Endothelial cell of umbilical vein (primary cell): ENCODE measurements around the gene SAMD9L. TPM values are rescaled to one million over a fixed set of nuclear protein-coding genes. Genes with fewer than 3 reads are reported as not detected.
A peak's percentile ranks its signal among the peaks of the same experiment; 100 is the strongest.

Experiments used
- BruUV-seq: library from RNA; stranded (reverse); fragments of 400-500 nt; replicated peaks from 2 replicates; lab custom pipeline; 2021; lab: Mats Ljungman, UMichigan
- CTCF ChIA-PET: fragments of 300-600, 350-600 bp; sonication (Branson Sonifier 250); formaldehyde crosslinking; loops from one replicate; lab custom pipeline; 2021; ENCODE audit warnings: antibody characterized with exemption, inconsistent platforms; lab: Charles Lee
- POLR2A ChIA-PET: fragments of 300-600, 350-600 bp; sonication (Branson Sonifier 250); formaldehyde crosslinking; loops from one replicate; lab custom pipeline; 2021; ENCODE audit warnings: antibody characterized with exemption, inconsistent platforms; lab: Charles Lee
- DNase-seq: peaks from one replicate; pipeline ENCODE4 v3.0.0-alpha.2; 2011; ENCODE audit warnings: low read depth, low spot score
- FAIRE-seq: peaks from 2 replicates; lab custom pipeline; 2011; peaks lifted over from hg19 to GRCh38; lab: Jason Lieb, UNC
- H2AFZ ChIP-seq: 2 replicates; pipeline ENCODE4 v1.6.0; 2012; ENCODE audit warnings: low read depth, low read length, control low read depth, inconsistent platforms
- H3K27ac ChIP-seq: 2 replicates; pipeline ENCODE4 v1.5.1; 2011; ENCODE audit warnings: low read depth, mild to moderate bottlenecking, control low read depth, low read length, moderate library complexity; ENCODE audit not compliant: insufficient read depth
- H3K27me3 ChIP-seq, 2 experiments: 2 replicates each; pipeline versions ENCODE4 v1.6.0 to v1.6.1; 2011; ENCODE audit warnings: low read length in 2 of 2, mixed read lengths in 1 of 2; ENCODE audit not compliant: control insufficient read depth in 2 of 2, insufficient read depth in 2 of 2
- H3K36me3 ChIP-seq, 2 experiments: 2 replicates in 1 of 2; 3 replicates in 1 of 2; pipeline ENCODE4 v1.5.1; 2011; ENCODE audit warnings: low read length in 2 of 2, mild to moderate bottlenecking in 1 of 2, moderate library complexity in 1 of 2; ENCODE audit not compliant: control insufficient read depth in 2 of 2, insufficient read depth in 2 of 2; ENCODE audit errors: extremely low read depth in 1 of 2
- H3K4me1 ChIP-seq: 3 replicates; pipeline ENCODE4 v1.5.1; 2011; ENCODE audit warnings: mild to moderate bottlenecking, low read length; ENCODE audit not compliant: control insufficient read depth, insufficient read depth; ENCODE audit errors: extremely low read depth
- H3K4me2 ChIP-seq: 2 replicates; pipeline ENCODE4 v1.6.1; 2011; ENCODE audit warnings: low read length, control low read depth, mixed read lengths; ENCODE audit not compliant: insufficient read depth
- H3K4me3 ChIP-seq, 3 experiments: fragments of 200-600 bp in 1 of 3; sonication (generic), shearing (Covaris generic) in 1 of 3; replicated peaks in 1 of 3; 2 replicates each; pipeline ENCODE4 v1.5.1; 2011 to 2016; ENCODE audit warnings: control low read depth in 3 of 3, low read length in 3 of 3, mild to moderate bottlenecking in 2 of 3, inconsistent platforms in 1 of 3, low read depth in 1 of 3, moderate library complexity in 1 of 3; ENCODE audit not compliant: insufficient read depth in 1 of 3
- H3K79me2 ChIP-seq: 2 replicates; pipeline ENCODE4 v1.6.0; 2012; ENCODE audit warnings: low read length, inconsistent platforms; ENCODE audit not compliant: control insufficient read depth, insufficient read depth
- H3K9ac ChIP-seq: replicated peaks from 2 replicates; pipeline ENCODE3; 2011; ENCODE audit warnings: low read length, control low read depth; ENCODE audit not compliant: insufficient read depth; ENCODE audit errors: extremely low read depth
- H3K9me1 ChIP-seq: replicated peaks from 3 replicates; pipeline ENCODE4 v1.6.0; 2011; ENCODE audit warnings: mild to moderate bottlenecking, low read length; ENCODE audit not compliant: control insufficient read depth, insufficient read depth; ENCODE audit errors: extremely low read depth
- H3K9me3 ChIP-seq: replicated peaks from 2 replicates; pipeline ENCODE4 v1.5.1; 2012; ENCODE audit warnings: low read length, inconsistent platforms; ENCODE audit not compliant: control insufficient read depth, insufficient read depth
- H4K20me1 ChIP-seq: replicated peaks from 2 replicates; pipeline ENCODE3; 2011; ENCODE audit warnings: mild to moderate bottlenecking, low read length; ENCODE audit not compliant: control insufficient read depth, insufficient read depth; ENCODE audit errors: extremely low read depth
- EZH2 ChIP-seq: IDR thresholded peaks from 2 replicates; pipeline ENCODE4 v1.6.1; 2012; ENCODE audit warnings: borderline replicate concordance, low read depth, mild to moderate bottlenecking, moderate library complexity, low read length, inconsistent platforms; ENCODE audit not compliant: severe bottlenecking
- FOS ChIP-seq: IDR thresholded peaks from 2 replicates; pipeline ENCODE4 v1.6.1; 2011; ENCODE audit warnings: mild to moderate bottlenecking, low read length, moderate library complexity, borderline replicate concordance; ENCODE audit not compliant: insufficient read depth
- GATA2 ChIP-seq: IDR thresholded peaks from 2 replicates; pipeline ENCODE4 v1.7.0; 2011; ENCODE audit warnings: low read depth, mild to moderate bottlenecking, moderate library complexity, mixed read lengths, low read length; ENCODE audit not compliant: insufficient read length, insufficient read depth
- JUN ChIP-seq: IDR thresholded peaks from 2 replicates; pipeline ENCODE4 v1.6.1; 2011; ENCODE audit warnings: borderline replicate concordance, low read depth; ENCODE audit not compliant: insufficient read length, insufficient read depth
- MAX ChIP-seq: IDR thresholded peaks from 2 replicates; pipeline ENCODE4 v1.6.1; 2011; ENCODE audit not compliant: insufficient read depth, insufficient read length
- MYC ChIP-seq: IDR thresholded peaks from one replicate; pipeline ENCODE4 v1.6.1; 2011; ENCODE audit warnings: mild to moderate bottlenecking, low read depth, low read length
- POLR2A ChIP-seq: IDR thresholded peaks from 2 replicates; pipeline ENCODE4 v1.6.1; 2012; ENCODE audit warnings: low read depth, mild to moderate bottlenecking, control low read depth, low read length
- POLR2AphosphoS5 ChIP-seq: IDR thresholded peaks from 2 replicates; pipeline ENCODE4 v1.6.1; 2012; ENCODE audit warnings: low read depth, mild to moderate bottlenecking, control low read depth, low read length, moderate library complexity; ENCODE audit not compliant: insufficient read depth
- dilution Hi-C: fragments of 300-500 bp; cut with MboI; formaldehyde crosslinking; loops from one replicate; pipeline ENCODE4 v1.15.0; 2019; ENCODE audit warnings: low sequenced_read_pairs; ENCODE audit not compliant: extremely low pct_ligation_motif_present
- intact Hi-C: fragments of 100-400 bp; cut with micrococcal nuclease; formaldehyde crosslinking; loops from one replicate; pipeline ENCODE4 v1.10.0; 2022
- polyA plus RNA-seq, 4 experiments: library from polyadenylated mRNA; depleted of rRNA in 3 of 4; stranded (reverse) in 3 of 4; unstranded in 1 of 4; fragments of >200 nt; gene quantifications; 2 replicates each; pipeline versions ENCODE4 v1.2.1 to v1.2.3, GENCODE V29; 2011 to 2012; ENCODE audit warnings: missing spikeins in 1 of 4
- total RNA-seq: library from RNA; stranded (reverse); gene quantifications from 2 replicates; pipeline ENCODE4 v1.2.3, GENCODE V29; 2021
- TF ChIP-seq, protein P1 (sequence below), 2 donors: IDR thresholded peaks; 1 replicate in 1 of 2; 2 replicates in 1 of 2; pipeline ENCODE4 v1.5.1; 2011; ENCODE audit warnings: low read length in 2 of 2, mild to moderate bottlenecking in 2 of 2, moderate library complexity in 2 of 2, control low read depth in 1 of 2, inconsistent platforms in 1 of 2, low read depth in 1 of 2; ENCODE audit not compliant: insufficient read depth in 1 of 2; ENCODE audit errors: extremely low read depth in 1 of 2

Gene SAMD9L
- total and polyA plus RNA-seq, 2 donors (not counting 3 experiments of a cell fraction or from before 2014, with no cell fraction given), result 2.7 to 14.9 TPM

DNA sequence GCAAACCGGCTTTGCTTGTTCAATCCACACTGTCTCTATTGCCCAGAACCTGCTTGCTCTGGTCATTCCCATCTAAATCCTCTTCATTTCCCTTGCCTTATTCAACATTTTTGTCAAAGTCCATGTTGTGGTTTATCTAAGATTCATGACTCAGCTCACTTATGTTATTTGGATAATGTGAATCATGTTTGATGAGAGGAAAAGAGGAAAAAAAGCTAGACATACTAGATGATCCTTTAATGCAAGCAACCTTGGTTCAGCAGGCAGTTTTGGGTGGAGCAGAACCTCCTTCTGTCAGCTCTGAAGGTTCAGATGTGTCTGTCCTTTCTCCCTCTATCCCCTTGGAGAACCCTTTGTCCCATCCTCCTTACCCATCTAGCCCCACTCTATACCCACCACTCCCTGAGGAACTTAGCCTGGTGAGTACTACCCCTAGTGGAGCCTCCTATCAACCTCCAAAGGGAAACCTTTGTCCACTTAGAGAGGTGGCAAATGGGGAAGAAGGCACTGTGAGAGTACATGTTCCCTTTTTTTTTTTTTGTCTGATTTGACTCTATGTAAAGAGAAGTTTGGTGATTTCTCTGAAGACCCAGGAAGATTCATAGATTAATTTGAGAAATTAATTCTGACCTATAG is 2.1 kb upstream of the SAMD9L start:
- FAIRE-seq, result no peak
- dilution Hi-C loops (no loop called here), intact Hi-C loops (no loop called here)
- H3K4me1 ChIP-seq, result peaks cover 20% of the 10 kb centered on the region
- H3K9me3 ChIP-seq, result no peaks in the 10 kb centered on the region
- no peak overlapping the region for H3K9ac ChIP-seq
- no peak overlapping the region for H3K4me2 ChIP-seq
- H4K20me1 ChIP-seq, result no peaks in the 10 kb centered on the region
- H3K27me3 ChIP-seq, result no peaks in the 10 kb centered on the region
- no peaks in the 10 kb centered on the region for H3K79me2 ChIP-seq
- no peak overlapping the region for H2AFZ ChIP-seq
- TF ChIP-seq JUN (no peak), POLR2A (no peak), POLR2AphosphoS5 (no peak), MYC (no peak), GATA2 (no peak), MAX (no peak), FOS (peak; percentile 40)
- ChIA-PET POLR2A (no interaction called here), CTCF (interaction anchor here (1.6 kb wide), 1 partner anchor 54 kb away, joined by 3 read pairs; no protein-coding TSS in a partner anchor)
- no peaks in the 10 kb centered on the region for H3K36me3 ChIP-seq
- H3K9me1 ChIP-seq, result no peaks in the 10 kb centered on the region
- H3K4me3 ChIP-seq, result no peak overlapping the region
- no peak overlapping the region for H3K27ac ChIP-seq
- BruUV-seq, result no TSS peak
- no peak for DNase-seq

DNA sequence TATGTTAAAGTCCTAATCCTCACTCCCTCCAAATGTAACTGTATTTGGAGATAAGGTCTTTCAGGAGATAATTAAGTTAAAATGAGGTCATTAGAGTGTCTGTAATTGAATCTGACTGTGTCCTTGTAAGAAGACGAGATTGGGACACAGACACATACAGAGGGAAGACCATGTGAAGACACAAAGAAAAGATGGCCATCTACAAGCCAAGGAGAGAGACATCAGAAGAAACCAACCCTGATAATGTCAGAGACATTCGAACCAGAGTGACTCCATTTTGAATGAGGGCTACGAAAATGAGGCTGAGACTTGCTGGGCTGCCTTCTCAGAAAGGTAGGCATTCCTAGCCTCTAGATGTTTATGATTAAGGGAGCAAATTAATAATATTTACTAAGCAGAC is 542 bp upstream of the SAMD9L start:
- H4K20me1 ChIP-seq, result no peaks in the 10 kb centered on the region
- POLR2A ChIA-PET, result interaction anchor here (0.6 kb wide), 1 partner anchor 553 kb away, joined by 5 read pairs; no protein-coding TSS in a partner anchor
- H3K27ac ChIP-seq, result no peak overlapping the region
- H2AFZ ChIP-seq, result peak overlapping the region; percentile 94
- no TSS peak for BruUV-seq
- no peaks in the 10 kb centered on the region for H3K9me3 ChIP-seq
- FAIRE-seq (no peak), DNase-seq (peak; percentile 9)
- CTCF ChIA-PET, result no interaction called here
- TF ChIP-seq MAX, result no peak
- no peak for TF ChIP-seq EZH2
- no peak for TF ChIP-seq MYC
- TF ChIP-seq POLR2AphosphoS5, result no peak
- TF ChIP-seq, protein P1, sequence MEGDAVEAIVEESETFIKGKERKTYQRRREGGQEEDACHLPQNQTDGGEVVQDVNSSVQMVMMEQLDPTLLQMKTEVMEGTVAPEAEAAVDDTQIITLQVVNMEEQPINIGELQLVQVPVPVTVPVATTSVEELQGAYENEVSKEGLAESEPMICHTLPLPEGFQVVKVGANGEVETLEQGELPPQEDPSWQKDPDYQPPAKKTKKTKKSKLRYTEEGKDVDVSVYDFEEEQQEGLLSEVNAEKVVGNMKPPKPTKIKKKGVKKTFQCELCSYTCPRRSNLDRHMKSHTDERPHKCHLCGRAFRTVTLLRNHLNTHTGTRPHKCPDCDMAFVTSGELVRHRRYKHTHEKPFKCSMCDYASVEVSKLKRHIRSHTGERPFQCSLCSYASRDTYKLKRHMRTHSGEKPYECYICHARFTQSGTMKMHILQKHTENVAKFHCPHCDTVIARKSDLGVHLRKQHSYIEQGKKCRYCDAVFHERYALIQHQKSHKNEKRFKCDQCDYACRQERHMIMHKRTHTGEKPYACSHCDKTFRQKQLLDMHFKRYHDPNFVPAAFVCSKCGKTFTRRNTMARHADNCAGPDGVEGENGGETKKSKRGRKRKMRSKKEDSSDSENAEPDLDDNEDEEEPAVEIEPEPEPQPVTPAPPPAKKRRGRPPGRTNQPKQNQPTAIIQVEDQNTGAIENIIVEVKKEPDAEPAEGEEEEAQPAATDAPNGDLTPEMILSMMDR (IDR thresholded peaks at IDR 0.05; ENCODE audit: extremely low read depth in 1 of 2, insufficient read depth in 1 of 2, low read depth in 1 of 2, low read length in 2 of 2), result no peak
- no peak for TF ChIP-seq JUN
- no peak for TF ChIP-seq FOS
- TF ChIP-seq POLR2A, result no peak
- H3K36me3 ChIP-seq, result no peaks in the 10 kb centered on the region
- no peaks in the 10 kb centered on the region for H3K9me1 ChIP-seq
- intact Hi-C loops, result loop anchor here (5.0 to 10.0 kb wide), 2 partner anchors 136 to 514 kb away; no protein-coding TSS in a partner anchor
- no peaks in the 10 kb centered on the region for H3K79me2 ChIP-seq
- no peak overlapping the region for H3K4me3 ChIP-seq
- peak overlapping the region; percentile 98 for H3K4me2 ChIP-seq
- no peak overlapping the region for H3K9ac ChIP-seq
- peaks cover 20% of the 10 kb centered on the region for H3K4me1 ChIP-seq
- no peaks in the 10 kb centered on the region for H3K27me3 ChIP-seq
- dilution Hi-C loops, result no loop called here
